HepG2 (cell line): Measurements from ENCODE around the gene EDEM3. TPM values are rescaled to one million over a fixed set of nuclear protein-coding genes. Genes with fewer than 3 reads are reported as not detected.

Experiments
- ATAC-seq: fragments of 200-7000 bp; cut with Tn5 transposase; 3 replicates; pipeline ENCODE4 v1.9.1; 2020; ENCODE audit warnings: mild to moderate bottlenecking, moderate library complexity
- BruUV-seq: library from RNA; stranded (reverse); fragments of 400-500 nt; replicated peaks from 2 replicates; lab custom pipeline; 2021; lab: Mats Ljungman, UMichigan
- CTCF ChIA-PET: fragments of 300-600 bp; formaldehyde crosslinking; extraction: SDS; loops from one replicate; lab custom pipeline; 2021; ENCODE audit warnings: low total read pairs, inconsistent platforms, low intra/inter-chr PET ratio; lab: Yijun Ruan, JAX
- POLR2A ChIA-PET: fragments of 350-600 bp; sonication (Branson Sonifier 250); formaldehyde crosslinking; loops from one replicate; lab custom pipeline; 2020; ENCODE audit warnings: antibody characterized with exemption, inconsistent platforms; lab: Yijun Ruan, JAX
- DNase-seq: peaks from one replicate; pipeline ENCODE4 v3.0.0-alpha.2; 2015; ENCODE audit warnings: low spot score
- FAIRE-seq: peaks from 3 replicates; lab custom pipeline; 2011; peaks lifted over from hg19 to GRCh38; lab: Jason Lieb, UNC
- H2AFZ ChIP-seq: one replicate; pipeline ENCODE4 v1.6.1; 2011; ENCODE audit warnings: low read length, inconsistent platforms
- H3K27ac ChIP-seq: fragments of 300-600 bp; 3 replicates; pipeline ENCODE4 v1.8.0; 2011; ENCODE audit warnings: mixed run types, mild to moderate bottlenecking, mixed read lengths, low read length, inconsistent platforms; ENCODE audit not compliant: insufficient read depth; ENCODE audit errors: extremely low read length
- H3K27me3 ChIP-seq, 2 experiments: fragments of 200-600 bp in 1 of 2; 2 replicates in 1 of 2; 3 replicates in 1 of 2; pipeline versions ENCODE4 v1.6.0 to v1.8.0; 2011; ENCODE audit warnings: low read length in 2 of 2, mild to moderate bottlenecking in 2 of 2, moderate library complexity in 2 of 2, inconsistent platforms in 1 of 2; ENCODE audit not compliant: insufficient read depth in 2 of 2, control insufficient read depth in 1 of 2
- H3K36me3 ChIP-seq, 2 experiments: fragments of 200-600 bp in 1 of 2; replicated peaks in 1 of 2; 2 replicates in 1 of 2; 3 replicates in 1 of 2; pipeline versions ENCODE4 v1.5.1 to v1.8.0; 2011; ENCODE audit warnings: low read length in 2 of 2, inconsistent platforms in 1 of 2; ENCODE audit not compliant: insufficient read depth in 2 of 2, control insufficient read depth in 1 of 2
- H3K4me1 ChIP-seq: 2 replicates; pipeline ENCODE4 v1.5.1; 2012; ENCODE audit warnings: low read length, inconsistent platforms; ENCODE audit not compliant: insufficient read depth
- H3K4me2 ChIP-seq: 2 replicates; pipeline ENCODE4 v1.6.0; 2011; ENCODE audit warnings: low read depth, low read length, inconsistent platforms
- H3K4me3 ChIP-seq, 3 experiments: fragments of 200-600 bp in 1 of 3; sonication (generic), shearing (Covaris generic) in 1 of 3; replicated peaks in 1 of 3; 2 replicates each; pipeline ENCODE4 v1.5.1; 2011 to 2016; ENCODE audit warnings: low read length in 3 of 3, inconsistent platforms in 2 of 3, low read depth in 2 of 3, mild to moderate bottlenecking in 2 of 3, control low read depth in 1 of 3, mixed read lengths in 1 of 3; ENCODE audit not compliant: insufficient read depth in 1 of 3
- H3K79me2 ChIP-seq: one replicate; pipeline ENCODE4 v1.6.1; 2011; ENCODE audit warnings: low read length, inconsistent platforms; ENCODE audit not compliant: insufficient read depth
- H3K9ac ChIP-seq: 2 replicates; pipeline ENCODE4 v1.6.0; 2011; ENCODE audit warnings: mild to moderate bottlenecking, low read depth, low read length, inconsistent platforms; ENCODE audit not compliant: insufficient read depth
- H3K9me3 ChIP-seq: 2 replicates; pipeline ENCODE4 v1.5.1; 2012; ENCODE audit warnings: mild to moderate bottlenecking, low read length
- H4K20me1 ChIP-seq: 2 replicates; pipeline ENCODE4 v1.6.0; 2011; ENCODE audit warnings: inconsistent platforms, mild to moderate bottlenecking, low read length, moderate library complexity; ENCODE audit not compliant: insufficient read depth
- KDM3A ChIP-seq: IDR thresholded peaks from 2 replicates; pipeline ENCODE4 v1.6.1; 2018; ENCODE audit warnings: low read depth, missing compliant biosample characterization
- NR2C2 ChIP-seq: sonication (generic); formaldehyde crosslinking; IDR thresholded peaks from 2 replicates; pipeline ENCODE4 v1.4.0; 2020; ENCODE audit warnings: missing genetic modification reagents, mild to moderate bottlenecking, moderate library complexity, borderline replicate concordance
- POLR2A ChIP-seq, 2 experiments: IDR thresholded peaks; 2 replicates each; pipeline ENCODE4 v1.6.1; 2011; ENCODE audit warnings: low read depth in 2 of 2, low read length in 2 of 2, mild to moderate bottlenecking in 1 of 2, moderate library complexity in 1 of 2; ENCODE audit not compliant: insufficient read depth in 1 of 2
- ZFP62 ChIP-seq: sonication (generic); formaldehyde crosslinking; IDR thresholded peaks from 2 replicates; pipeline ENCODE4 v1.4.0; 2020; ENCODE audit warnings: missing genetic modification reagents
- ZFX ChIP-seq: sonication (generic); formaldehyde crosslinking; IDR thresholded peaks from 2 replicates; pipeline ENCODE4 v1.4.0; 2020; ENCODE audit warnings: mild to moderate bottlenecking, low read depth, missing genetic modification reagents, moderate library complexity
- ZNF446 ChIP-seq: sonication (generic); formaldehyde crosslinking; IDR thresholded peaks from 2 replicates; pipeline ENCODE4 v1.5.0; 2020; ENCODE audit warnings: mild to moderate bottlenecking, missing genetic modification reagents
- ZNF598 ChIP-seq: sonication (generic); formaldehyde crosslinking; IDR thresholded peaks from 2 replicates; pipeline ENCODE4 v1.5.1; 2020; ENCODE audit warnings: mild to moderate bottlenecking, missing genetic modification reagents, borderline replicate concordance
- ZNF644 ChIP-seq: IDR thresholded peaks from 2 replicates; pipeline ENCODE4 v1.6.1; 2016; ENCODE audit warnings: low read depth
- ZNF790 ChIP-seq: sonication (generic); formaldehyde crosslinking; IDR thresholded peaks from 2 replicates; pipeline ENCODE4 v1.8.0; 2022; ENCODE audit warnings: missing genetic modification reagents, mild to moderate bottlenecking, borderline replicate concordance
- WGBS: methylation state at CpG from one replicate; pipeline ENCODE4 v1.1.6; 2017; ENCODE audit warnings: low lambda C conversion rate; 5-methylcytosine and 5-hydroxymethylcytosine counted together
- in situ Hi-C: cut with HindIII; loops from 2 replicates; pipeline ENCODE4 v1.10.0; 2017; ENCODE audit warnings: low pct_unique_long_range_greater_than_20kb; ENCODE audit not compliant: extremely low pct_ligation_motif_present
- intact Hi-C: fragments of 100-400 bp; cut with micrococcal nuclease; formaldehyde crosslinking; loops from one replicate; pipeline ENCODE4 v1.10.0; 2022; ENCODE audit not compliant: unreplicated experiment
- polyA plus RNA-seq, 8 experiments: library from polyadenylated mRNA; depleted of rRNA in 3 of 8; stranded (reverse) in 7 of 8; unstranded in 1 of 8; fragments of >200 nt; fragmentation: Illumina TruSeq in 4 of 8; extraction: Trizol in 4 of 8; gene quantifications; 2 replicates each; pipeline versions ENCODE4 v1.2.1 to v1.2.3, GENCODE V29; 2011 to 2016; ENCODE audit warnings: low read depth in 4 of 8, missing spikeins in 1 of 8, mixed read lengths in 1 of 8; ENCODE audit not compliant: insufficient read depth in 1 of 8
- total RNA-seq, 5 experiments: library from RNA; depleted of rRNA; stranded (reverse); fragments of >200 nt; fragmentation: Illumina TruSeq; extraction: Trizol; gene quantifications; 2 replicates each; pipeline ENCODE4 v1.2.3, GENCODE V29; 2016; ENCODE audit warnings: low read depth in 1 of 5

The EDEM3 gene
- total and polyA plus RNA-seq, 2 of the 13 experiments (the other 11 are each of a cell fraction or from before 2014, with no cell fraction given) = 13.1 to 18.2 TPM

- POLR2A ChIA-PET = no interaction called here
- no peak overlapping the region for H3K4me3 ChIP-seq
Measured at GRCh38 chr1:184770181-184770979, 15.7 kb upstream of the EDEM3 start.

GRCh38 chr1:184769241-184769640 lies 14.6 kb upstream of the EDEM3 start:
- no peak overlapping the region for H3K4me3 ChIP-seq
- no peaks in the 10 kb centered on the region for H3K36me3 ChIP-seq
- ATAC-seq = no peak
- H3K4me1 ChIP-seq = peaks cover 14% of the 10 kb centered on the region
- POLR2A ChIA-PET = no interaction called here
- no peaks in the 10 kb centered on the region for H3K79me2 ChIP-seq
- CTCF ChIA-PET = no interaction called here
- no peaks in the 10 kb centered on the region; a peak in 1 of 5 replicates for H3K27me3 ChIP-seq
- H3K9me3 ChIP-seq = no peaks in the 10 kb centered on the region
- no peak overlapping the region for H3K4me2 ChIP-seq
- intact Hi-C loops (no loop called here), in situ Hi-C loops (no loop called here)
- no peak overlapping the region for H3K27ac ChIP-seq
- H2AFZ ChIP-seq = no peak overlapping the region
- no peak for FAIRE-seq
- no peak for DNase-seq
- no peaks in the 10 kb centered on the region for H4K20me1 ChIP-seq
- 25% methylated on average over 2 of the region's 2 CpGs for WGBS
- no TSS peak for BruUV-seq
- TF ChIP-seq ZNF644 (CRISPR knock-in tag) = no peak
- TF ChIP-seq ZNF790 (CRISPR knock-in tag) = no peak
- TF ChIP-seq ZNF446 (CRISPR knock-in tag) = no peak
- no peak for TF ChIP-seq ZNF598
- no peak overlapping the region for H3K9ac ChIP-seq

More at GRCh38 chr1:184770181-184770979, 15.7 kb upstream of the EDEM3 start:
- H3K36me3 ChIP-seq = no peaks in the 10 kb centered on the region
- TF ChIP-seq ZFX = no peak
- no peak for TF ChIP-seq NR2C2 (CRISPR knock-in tag)
- TF ChIP-seq POLR2A (IDR thresholded peaks at IDR 0.05; ENCODE audit: insufficient read depth in 1 of 2, low read depth in 2 of 2, low read length in 2 of 2) = no peak
- TF ChIP-seq KDM3A (CRISPR knock-in tag) = no peak
- no peak for TF ChIP-seq ZFP62 (CRISPR knock-in tag)
- H3K79me2 ChIP-seq = no peaks in the 10 kb centered on the region
- WGBS = 30% methylated on average over 3 of the region's 4 CpGs
- intact Hi-C loops = no loop called here
- 0 out of 2 replicates have a peak, but pooled peaks cover 6% of the 10 kb centered on the region for H3K4me1 ChIP-seq
- FAIRE-seq (no peak), ATAC-seq (no peak), DNase-seq (no peak)
- no peak overlapping the region for H3K27ac ChIP-seq
- CTCF ChIA-PET = no interaction called here
- H3K9me3 ChIP-seq = no peaks in the 10 kb centered on the region
- H3K27me3 ChIP-seq = no peaks in the 10 kb centered on the region; a peak in 1 of 5 replicates
- BruUV-seq = no TSS peak
- H2AFZ ChIP-seq = no peak overlapping the region
- H3K9ac ChIP-seq = no peak overlapping the region
- H4K20me1 ChIP-seq = no peaks in the 10 kb centered on the region
- no peak overlapping the region for H3K4me2 ChIP-seq
- in situ Hi-C loops = no loop called here
